T-cell (primary cell): ENCODE measurements around the gene FHL2. TPM values are rescaled to one million over a fixed set of nuclear protein-coding genes. Genes with fewer than 3 reads are reported as not detected.
A peak's percentile ranks its signal among the peaks of the same experiment; 100 is the strongest.

ENCODE experiments used
- ATAC-seq, 4 experiments: fragments of 200-7000 bp in 3 of 4; fragments of 150-1000 bp in 1 of 4; cut with Tn5 transposase; replicated peaks in 1 of 4; 1 replicate in 3 of 4; 2 replicates in 1 of 4; pipeline ENCODE4 v1.10.0; 2021; ENCODE audit warnings: moderate library complexity in 3 of 4, mild to moderate bottlenecking in 2 of 4, moderate number of reproducible peaks in 1 of 4
- CTCF ChIA-PET, 2 donors: fragments of 300-600 bp; sonication (Branson Sonifier 250); formaldehyde crosslinking; loops; one replicate each; lab custom pipeline; 2022; ENCODE audit warnings: antibody characterized with exemption in 2 of 2; lab: Charles Lee
- POLR2A ChIA-PET, 2 donors: fragments of 300-600 bp; sonication (Branson Sonifier 250); formaldehyde crosslinking; loops; one replicate each; lab custom pipeline; 2022; ENCODE audit warnings: antibody characterized with exemption in 2 of 2; lab: Charles Lee
- DNase-seq, 35 experiments: peaks; one replicate each; pipeline versions ENCODE4 v3.0.0 to v3.0.0-alpha.2; 2013 to 2023
- H3K27ac ChIP-seq: one replicate; pipeline ENCODE4 v1.5.1; 2013; ENCODE audit warnings: low read length
- H3K27me3 ChIP-seq, 2 experiments: replicated peaks in 1 of 2; 1 replicate in 1 of 2; 2 replicates in 1 of 2; pipeline versions ENCODE4 v1.6.1 to v1.7.0; 2013; ENCODE audit warnings: low read length in 1 of 2, mixed read lengths in 1 of 2; ENCODE audit not compliant: control insufficient read depth in 2 of 2, insufficient read depth in 2 of 2; ENCODE audit errors: extremely low read depth in 1 of 2
- H3K36me3 ChIP-seq, 2 donors: 1 replicate in 1 of 2; 2 replicates in 1 of 2; pipeline versions ENCODE4 v1.6.1 to v1.7.0; 2013; ENCODE audit warnings: low read length in 1 of 2; ENCODE audit not compliant: control insufficient read depth in 2 of 2, insufficient read depth in 1 of 2; ENCODE audit errors: extremely low read depth in 1 of 2
- H3K4me1 ChIP-seq, 2 experiments: 1 replicate in 1 of 2; 2 replicates in 1 of 2; pipeline versions ENCODE4 v1.6.1 to v1.7.0; 2013; ENCODE audit warnings: low read length in 2 of 2, mixed read lengths in 1 of 2; ENCODE audit not compliant: insufficient read depth in 2 of 2, control insufficient read depth in 1 of 2; ENCODE audit errors: extremely low read depth in 1 of 2
- H3K4me3 ChIP-seq, 2 donors: 1 replicate in 1 of 2; 2 replicates in 1 of 2; pipeline versions ENCODE4 v1.5.1 to v1.7.0; 2013; ENCODE audit warnings: mild to moderate bottlenecking in 2 of 2, low read length in 1 of 2, moderate library complexity in 1 of 2; ENCODE audit not compliant: control insufficient read depth in 1 of 2; ENCODE audit errors: extremely low read depth in 1 of 2
- H3K9me3 ChIP-seq: 2 replicates; pipeline ENCODE4 v1.7.0; 2013
- H3K27ac Mint-ChIP-seq, 2 donors: one replicate each; pipeline ENCODE4 v1.8.0; 2020 to 2021; ENCODE audit warnings: mild to moderate bottlenecking in 2 of 2, mixed read lengths in 2 of 2
- H3K27me3 Mint-ChIP-seq, 2 donors: one replicate each; pipeline ENCODE4 v1.8.0; 2021 to 2022; ENCODE audit warnings: mixed read lengths in 2 of 2
- H3K36me3 Mint-ChIP-seq: one replicate; pipeline ENCODE4 v1.8.0; 2021; ENCODE audit warnings: mixed read lengths
- H3K4me1 Mint-ChIP-seq, 3 donors: one replicate each; pipeline ENCODE4 v1.8.0; 2020 to 2022; ENCODE audit warnings: mixed read lengths in 3 of 3, mild to moderate bottlenecking in 1 of 3
- H3K4me3 Mint-ChIP-seq, 3 donors: one replicate each; pipeline ENCODE4 v1.8.0; 2020 to 2022; ENCODE audit warnings: mild to moderate bottlenecking in 3 of 3, mixed read lengths in 3 of 3, moderate library complexity in 3 of 3
- H3K9me3 Mint-ChIP-seq, 3 donors: one replicate each; pipeline ENCODE4 v1.8.0; 2020 to 2022; ENCODE audit warnings: mixed read lengths in 3 of 3
- WGBS: methylation state at CpG from one replicate; pipeline ENCODE4 v1.1.5; 2013; ENCODE audit warnings: missing lambda C conversion rate; ENCODE audit not compliant: insufficient coverage; 5-methylcytosine and 5-hydroxymethylcytosine counted together
- total RNA-seq, 35 experiments: library from RNA in 6 of 35; stranded (reverse) in 6 of 35; fragments of 120-200 nt in 1 of 35; gene quantifications; one replicate each; pipeline versions ENCODE4 v1.2.1 to v1.2.4 and lab custom pipeline; 2013 to 2026

FHL2 gene
- total RNA-seq (1 to 10 TPM in 4 of 5 donors, under 1 TPM in 1; 0.56 to 1.2 (median 1.1) TPM), total RNA-seq (lab: John Stamatoyannopoulos, UW) (0.09 to 8.6 (median 0.70) reads per million in 29 experiments)
- 0.85 TPM for total RNA-seq (2013)

- Mint-ChIP-seq H3K27ac (no peak within 1 kb of the TSS), H3K27me3 (peaks cover 0 to 32% of the 10 kb centered on the region in 2 donors), H3K4me3 (peak within 1 kb of the TSS; percentile 80 to 84 (median 80)), H3K36me3 (no peaks in the 10 kb centered on the region), H3K4me1 (peaks cover 0 to 13% (median 11%) of the 10 kb centered on the region in 3 donors), H3K9me3 (no peaks in the 10 kb centered on the region)
- Histone ChIP-seq H3K36me3 (no peaks in the 10 kb centered on the region), H3K27ac (no peak within 1 kb of the TSS), H3K9me3 (no peaks in the 10 kb centered on the region), H3K4me1 (peaks cover 3 to 14% of the 10 kb centered on the region in 2 experiments), H3K4me3 (peak within 1 kb of the TSS; percentile 70 to 81), H3K27me3 (peaks cover 0 to 26% of the 10 kb centered on the region in 2 experiments)
- DNase-seq, result peak; percentile 22 to 82 (median 56)
- ChIA-PET CTCF (interaction anchor here (0.7 to 1.0 kb wide), 4 partner anchors 29 to 381 kb away, joined by 3 to 6 read pairs (median 4); no protein-coding TSS in a partner anchor), POLR2A (no interaction called here)
- 3% methylated on average over 71 of the region's 74 CpGs for WGBS
- ATAC-seq, result peak; percentile 97 to 100 (median 98)
These were observed at the start of gene FHL2 for GRCh38 chr2:105398336-105399206. FHL2 (minus strand) TSS chr2:105399051; CDS start chr2:105386516, 12,535 bp downstream.

GRCh38 chr2:105447476-105447875 lies 48.6 kb upstream of the FHL2 start:
- DNase-seq, result no peak
- H3K4me1 Mint-ChIP-seq, result no peaks in the 10 kb centered on the region
- peaks cover 9 to 15% of the 10 kb centered on the region in 2 donors for H3K27me3 Mint-ChIP-seq
- Histone ChIP-seq H3K9me3 (no peaks in the 10 kb centered on the region), H3K4me3 (no peak overlapping the region), H3K27me3 (peaks cover 0 to 21% of the 10 kb centered on the region in 2 experiments), H3K27ac (no peak overlapping the region), H3K36me3 (no peaks in the 10 kb centered on the region), H3K4me1 (no peaks in the 10 kb centered on the region)
- no peak for ATAC-seq
- WGBS, result 100% methylated on average over 1 of the region's 4 CpGs
- ChIA-PET CTCF (no interaction called here), POLR2A (no interaction called here)
- H3K36me3 Mint-ChIP-seq, result no peaks in the 10 kb centered on the region
- no peak overlapping the region for H3K4me3 Mint-ChIP-seq
- no peaks in the 10 kb centered on the region for H3K9me3 Mint-ChIP-seq
- H3K27ac Mint-ChIP-seq, result no peak overlapping the region

- H3K4me3 Mint-ChIP-seq, result no peak overlapping the region
- H3K36me3 Mint-ChIP-seq, result no peaks in the 10 kb centered on the region
- no peak overlapping the region for H3K27ac Mint-ChIP-seq
- ChIA-PET POLR2A (no interaction called here), CTCF (no interaction called here)
- H3K4me1 Mint-ChIP-seq, result no peaks in the 10 kb centered on the region
- H3K4me3 ChIP-seq, result no peak overlapping the region
- DNase-seq (no peak), ATAC-seq (no peak)
- no peaks in the 10 kb centered on the region for H3K36me3 ChIP-seq
- no peak overlapping the region for H3K27ac ChIP-seq
- peaks cover 9 to 15% of the 10 kb centered on the region in 2 donors for H3K27me3 Mint-ChIP-seq
- no peaks in the 10 kb centered on the region for H3K9me3 Mint-ChIP-seq
- no peaks in the 10 kb centered on the region for H3K4me1 ChIP-seq
- H3K9me3 ChIP-seq, result no peaks in the 10 kb centered on the region
- WGBS, result 100% methylated on average over 1 of the region's 6 CpGs
- peaks cover 0 to 20% of the 10 kb centered on the region in 2 experiments for H3K27me3 ChIP-seq
These were observed 47.6 kb upstream of the FHL2 start for GRCh38 chr2:105446501-105446900.

GRCh38 chr2:105445976-105446375 lies 47.1 kb upstream of the FHL2 start:
- H3K4me1 ChIP-seq, result no peaks in the 10 kb centered on the region
- no peak for DNase-seq
- ATAC-seq, result no peak
- no peak overlapping the region for H3K27ac Mint-ChIP-seq
- 91% methylated on average over 4 of the region's 9 CpGs for WGBS
- peaks cover 0 to 20% of the 10 kb centered on the region in 2 experiments for H3K27me3 ChIP-seq
- peaks cover 9 to 15% of the 10 kb centered on the region in 2 donors for H3K27me3 Mint-ChIP-seq
- H3K36me3 ChIP-seq, result no peaks in the 10 kb centered on the region
- POLR2A ChIA-PET, result no interaction called here
- H3K36me3 Mint-ChIP-seq, result no peaks in the 10 kb centered on the region
- CTCF ChIA-PET, result no interaction called here
- no peak overlapping the region for H3K4me3 Mint-ChIP-seq
- H3K27ac ChIP-seq, result no peak overlapping the region
- no peak overlapping the region for H3K4me3 ChIP-seq
- H3K4me1 Mint-ChIP-seq, result no peaks in the 10 kb centered on the region
- no peaks in the 10 kb centered on the region for H3K9me3 Mint-ChIP-seq
- H3K9me3 ChIP-seq, result no peaks in the 10 kb centered on the region

- Histone ChIP-seq H3K4me1 (no peaks in the 10 kb centered on the region), H3K27me3 (peaks cover 0 to 23% of the 10 kb centered on the region in 2 experiments), H3K27ac (no peak overlapping the region), H3K4me3 (no peak overlapping the region), H3K36me3 (no peaks in the 10 kb centered on the region), H3K9me3 (no peaks in the 10 kb centered on the region)
- Mint-ChIP-seq H3K27me3 (peaks cover 9 to 13% of the 10 kb centered on the region in 2 donors), H3K27ac (no peak overlapping the region), H3K36me3 (no peaks in the 10 kb centered on the region), H3K4me1 (no peaks in the 10 kb centered on the region), H3K4me3 (no peak overlapping the region), H3K9me3 (no peaks in the 10 kb centered on the region)
- ChIA-PET CTCF (no interaction called here), POLR2A (no interaction called here)
- ATAC-seq, result no peak
- DNase-seq, result no peak
- no CpG with 5 or more reads among the region's 5 CpGs for WGBS
These were observed 46.6 kb upstream of the FHL2 start for GRCh38 chr2:105445498-105445897.

GRCh38 chr2:105443617-105444598 lies 45.1 kb upstream of the FHL2 start:
- ChIA-PET CTCF (no interaction called here), POLR2A (no interaction called here)
- no peak overlapping the region for H3K4me3 ChIP-seq
- peaks cover 0 to 20% of the 10 kb centered on the region in 2 experiments for H3K27me3 ChIP-seq
- H3K4me3 Mint-ChIP-seq, result no peak overlapping the region
- no peaks in the 10 kb centered on the region for H3K36me3 ChIP-seq
- H3K27me3 Mint-ChIP-seq, result peaks cover under 1 to 5% of the 10 kb centered on the region in 2 donors
- H3K27ac ChIP-seq, result no peak overlapping the region
- ATAC-seq, result no peak
- 93% methylated on average over 2 of the region's 10 CpGs for WGBS
- no peaks in the 10 kb centered on the region for H3K9me3 ChIP-seq
- H3K27ac Mint-ChIP-seq, result no peak overlapping the region
- no peaks in the 10 kb centered on the region for H3K9me3 Mint-ChIP-seq
- no peaks in the 10 kb centered on the region for H3K36me3 Mint-ChIP-seq
- no peaks in the 10 kb centered on the region for H3K4me1 ChIP-seq
- DNase-seq, result no peak
- no peaks in the 10 kb centered on the region for H3K4me1 Mint-ChIP-seq
